Measurements from ENCODE around the gene RTKN2.

RTKN2 gene

GRCh38 chr10:62230344-62231121 is 38.1 kb downstream of the RTKN2 start:
- Histone ChIP-seq H3K27ac (ENCODE audit: low read length) (no peak overlapping the region), H3K9me3 (ENCODE audit: control insufficient read depth, insufficient read depth, low read length) (no peaks in the 10 kb centered on the region), H3K4me1 (ENCODE audit: control insufficient read depth, insufficient read depth, low read length) (no peaks in the 10 kb centered on the region), H3K27me3 (ENCODE audit: control insufficient read depth, insufficient read depth, low read length) (no peaks in the 10 kb centered on the region), H3K36me3 (ENCODE audit: control insufficient read depth, insufficient read depth, low read length) (no peaks in the 10 kb centered on the region), H3K4me3 (ENCODE audit: low read length) (no peak overlapping the region)
- DNase-seq (ENCODE audit: low read depth, low spot score): no peak
- WGBS (ENCODE audit: insufficient coverage, insufficient read length): no CpG with 5 or more reads among the region's 4 CpGs

- H3K9me3 ChIP-seq (ENCODE audit: control insufficient read depth, insufficient read depth, low read length): no peaks in the 10 kb centered on the region
- H3K4me3 ChIP-seq (ENCODE audit: low read length): no peak overlapping the region
- no peak overlapping the region for H3K27ac ChIP-seq (ENCODE audit: low read length)
- WGBS (ENCODE audit: insufficient coverage, insufficient read length): no CpG with 5 or more reads among the region's 3 CpGs
- no peaks in the 10 kb centered on the region for H3K4me1 ChIP-seq (ENCODE audit: control insufficient read depth, insufficient read depth, low read length)
- H3K27me3 ChIP-seq (ENCODE audit: control insufficient read depth, insufficient read depth, low read length): no peaks in the 10 kb centered on the region
- no peak for DNase-seq (ENCODE audit: low read depth, low spot score)
- no peaks in the 10 kb centered on the region for H3K36me3 ChIP-seq (ENCODE audit: control insufficient read depth, insufficient read depth, low read length)
Measured at GRCh38 chr10:62225362-62225761, 43.3 kb downstream of the RTKN2 start.

GRCh38 chr10:62224606-62225005 is 44.0 kb downstream of the RTKN2 start:
- H3K9me3 ChIP-seq (ENCODE audit: control insufficient read depth, insufficient read depth, low read length): no peaks in the 10 kb centered on the region
- H3K36me3 ChIP-seq (ENCODE audit: control insufficient read depth, insufficient read depth, low read length): no peaks in the 10 kb centered on the region
- no CpG with 5 or more reads among the region's 1 CpG for WGBS (ENCODE audit: insufficient coverage, insufficient read length)
- H3K27ac ChIP-seq (ENCODE audit: low read length): no peak overlapping the region
- no peak for DNase-seq (ENCODE audit: low read depth, low spot score)
- H3K4me3 ChIP-seq (ENCODE audit: low read length): no peak overlapping the region
- H3K27me3 ChIP-seq (ENCODE audit: control insufficient read depth, insufficient read depth, low read length): no peaks in the 10 kb centered on the region
- no peaks in the 10 kb centered on the region for H3K4me1 ChIP-seq (ENCODE audit: control insufficient read depth, insufficient read depth, low read length)

GRCh38 chr10:62217683-62218082 is 51.0 kb downstream of the RTKN2 start:
- DNase-seq (ENCODE audit: low read depth, low spot score): no peak
- Histone ChIP-seq H3K9me3 (ENCODE audit: control insufficient read depth, insufficient read depth, low read length) (no peaks in the 10 kb centered on the region), H3K36me3 (ENCODE audit: control insufficient read depth, insufficient read depth, low read length) (no peaks in the 10 kb centered on the region), H3K4me1 (ENCODE audit: control insufficient read depth, insufficient read depth, low read length) (no peaks in the 10 kb centered on the region), H3K27ac (ENCODE audit: low read length) (no peak overlapping the region), H3K4me3 (ENCODE audit: low read length) (no peak overlapping the region), H3K27me3 (ENCODE audit: control insufficient read depth, insufficient read depth, low read length) (no peaks in the 10 kb centered on the region)
- WGBS (ENCODE audit: insufficient coverage, insufficient read length): no CpG with 5 or more reads among the region's 6 CpGs

- no peak overlapping the region for H3K27ac ChIP-seq (ENCODE audit: low read length)
- H3K4me3 ChIP-seq (ENCODE audit: low read length): no peak overlapping the region
- WGBS (ENCODE audit: insufficient coverage, insufficient read length): no CpG with 5 or more reads among the region's 3 CpGs
- H3K36me3 ChIP-seq (ENCODE audit: control insufficient read depth, insufficient read depth, low read length): no peaks in the 10 kb centered on the region
- DNase-seq (ENCODE audit: low read depth, low spot score): no peak
- no peaks in the 10 kb centered on the region for H3K27me3 ChIP-seq (ENCODE audit: control insufficient read depth, insufficient read depth, low read length)
- H3K4me1 ChIP-seq (ENCODE audit: control insufficient read depth, insufficient read depth, low read length): no peaks in the 10 kb centered on the region
- no peaks in the 10 kb centered on the region for H3K9me3 ChIP-seq (ENCODE audit: control insufficient read depth, insufficient read depth, low read length)
Measured at GRCh38 chr10:62214364-62214874, 54.2 kb downstream of the RTKN2 start.

- H3K4me3 ChIP-seq (ENCODE audit: low read length): no peak overlapping the region
- H3K9me3 ChIP-seq (ENCODE audit: control insufficient read depth, insufficient read depth, low read length): no peaks in the 10 kb centered on the region
- WGBS (ENCODE audit: insufficient coverage, insufficient read length): no CpG with 5 or more reads among the region's 2 CpGs
- no peak for DNase-seq (ENCODE audit: low read depth, low spot score)
- no peaks in the 10 kb centered on the region for H3K4me1 ChIP-seq (ENCODE audit: control insufficient read depth, insufficient read depth, low read length)
- no peaks in the 10 kb centered on the region for H3K27me3 ChIP-seq (ENCODE audit: control insufficient read depth, insufficient read depth, low read length)
- no peaks in the 10 kb centered on the region for H3K36me3 ChIP-seq (ENCODE audit: control insufficient read depth, insufficient read depth, low read length)
- H3K27ac ChIP-seq (ENCODE audit: low read length): no peak overlapping the region
Measured at GRCh38 chr10:62205750-62206399, 62.8 kb downstream of the RTKN2 start.

GRCh38 chr10:62199584-62199983 is 69.1 kb downstream of the RTKN2 start:
- Histone ChIP-seq H3K4me3 (ENCODE audit: low read length) (no peak overlapping the region), H3K9me3 (ENCODE audit: control insufficient read depth, insufficient read depth, low read length) (no peaks in the 10 kb centered on the region), H3K27ac (ENCODE audit: low read length) (no peak overlapping the region), H3K36me3 (ENCODE audit: control insufficient read depth, insufficient read depth, low read length) (no peaks in the 10 kb centered on the region), H3K27me3 (ENCODE audit: control insufficient read depth, insufficient read depth, low read length) (no peaks in the 10 kb centered on the region), H3K4me1 (ENCODE audit: control insufficient read depth, insufficient read depth, low read length) (no peaks in the 10 kb centered on the region)
- no CpG with 5 or more reads among the region's 1 CpG for WGBS (ENCODE audit: insufficient coverage, insufficient read length)
- no peak for DNase-seq (ENCODE audit: low read depth, low spot score)

- Histone ChIP-seq H3K9me3 (ENCODE audit: control insufficient read depth, insufficient read depth, low read length) (no peaks in the 10 kb centered on the region), H3K27me3 (ENCODE audit: control insufficient read depth, insufficient read depth, low read length) (no peaks in the 10 kb centered on the region), H3K27ac (ENCODE audit: low read length) (no peak overlapping the region), H3K4me3 (ENCODE audit: low read length) (no peak overlapping the region), H3K4me1 (ENCODE audit: control insufficient read depth, insufficient read depth, low read length) (no peaks in the 10 kb centered on the region), H3K36me3 (ENCODE audit: control insufficient read depth, insufficient read depth, low read length) (no peaks in the 10 kb centered on the region)
- no peak for DNase-seq (ENCODE audit: low read depth, low spot score)
Measured at GRCh38 chr10:62196528-62196927, 72.1 kb downstream of the RTKN2 start.

- Histone ChIP-seq H3K27ac (ENCODE audit: low read length) (no peak overlapping the region), H3K4me1 (ENCODE audit: control insufficient read depth, insufficient read depth, low read length) (no peaks in the 10 kb centered on the region), H3K9me3 (ENCODE audit: control insufficient read depth, insufficient read depth, low read length) (no peaks in the 10 kb centered on the region), H3K27me3 (ENCODE audit: control insufficient read depth, insufficient read depth, low read length) (no peaks in the 10 kb centered on the region), H3K36me3 (ENCODE audit: control insufficient read depth, insufficient read depth, low read length) (no peaks in the 10 kb centered on the region), H3K4me3 (ENCODE audit: low read length) (no peak overlapping the region)
- no peak for DNase-seq (ENCODE audit: low read depth, low spot score)
- no CpG with 5 or more reads among the region's 1 CpG for WGBS (ENCODE audit: insufficient coverage, insufficient read length)
Measured at GRCh38 chr10:62195675-62195926, 73.0 kb downstream of the RTKN2 start.

GRCh38 chr10:62194924-62195674 is 73.5 kb downstream of the RTKN2 start:
- H3K27me3 ChIP-seq (ENCODE audit: control insufficient read depth, insufficient read depth, low read length): no peaks in the 10 kb centered on the region
- no peak overlapping the region for H3K27ac ChIP-seq (ENCODE audit: low read length)
- no CpG with 5 or more reads among the region's 3 CpGs for WGBS (ENCODE audit: insufficient coverage, insufficient read length)
- H3K4me1 ChIP-seq (ENCODE audit: control insufficient read depth, insufficient read depth, low read length): no peaks in the 10 kb centered on the region
- no peak for DNase-seq (ENCODE audit: low read depth, low spot score)
- no peak overlapping the region for H3K4me3 ChIP-seq (ENCODE audit: low read length)
- H3K36me3 ChIP-seq (ENCODE audit: control insufficient read depth, insufficient read depth, low read length): no peaks in the 10 kb centered on the region
- H3K9me3 ChIP-seq (ENCODE audit: control insufficient read depth, insufficient read depth, low read length): no peaks in the 10 kb centered on the region
